OCI-LY7 (cell line): Measurements from ENCODE around the gene TMPRSS6.

ENCODE experiments used
- EZH2phosphoT487 ChIP-seq: fragments of 200-600 bp; sonication (generic); IDR thresholded peaks from 2 replicates; pipeline ENCODE4 v1.6.1; 2018; ENCODE audit warnings: low read depth, borderline replicate concordance, mild to moderate bottlenecking, mixed run types, antibody characterized with exemption, low read length, moderate library complexity, mixed read lengths
- TF ChIP-seq, protein P1 (sequence below): fragments of 200-600 bp; sonication (generic); conservative IDR thresholded peaks from 2 replicates; pipeline ENCODE4 v1.5.1; 2014; ENCODE audit warnings: mild to moderate bottlenecking, antibody characterized with exemption, low read length, moderate library complexity, mixed read lengths

DNA sequence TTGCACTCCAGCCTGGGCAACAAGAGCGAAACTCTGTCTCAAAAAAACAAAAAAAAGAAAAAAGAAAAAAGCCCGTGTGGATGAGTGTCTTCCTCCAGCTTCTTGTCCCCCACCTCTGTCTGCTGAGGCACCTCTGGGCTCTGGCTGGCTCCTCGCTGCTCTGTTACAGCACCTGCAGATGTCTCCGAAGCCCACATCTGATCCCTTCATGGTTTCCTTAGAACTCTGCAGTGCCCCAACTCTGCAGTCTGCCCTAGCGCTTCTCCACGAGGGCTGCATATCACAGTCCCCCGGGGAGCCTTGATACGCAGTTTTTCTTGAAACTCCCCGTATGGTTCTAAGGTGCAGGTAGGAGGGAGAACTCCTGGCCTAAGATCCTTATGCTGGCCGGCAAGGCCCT lies 42.1 kb downstream of the TMPRSS6 start:
- TF ChIP-seq, protein P1, sequence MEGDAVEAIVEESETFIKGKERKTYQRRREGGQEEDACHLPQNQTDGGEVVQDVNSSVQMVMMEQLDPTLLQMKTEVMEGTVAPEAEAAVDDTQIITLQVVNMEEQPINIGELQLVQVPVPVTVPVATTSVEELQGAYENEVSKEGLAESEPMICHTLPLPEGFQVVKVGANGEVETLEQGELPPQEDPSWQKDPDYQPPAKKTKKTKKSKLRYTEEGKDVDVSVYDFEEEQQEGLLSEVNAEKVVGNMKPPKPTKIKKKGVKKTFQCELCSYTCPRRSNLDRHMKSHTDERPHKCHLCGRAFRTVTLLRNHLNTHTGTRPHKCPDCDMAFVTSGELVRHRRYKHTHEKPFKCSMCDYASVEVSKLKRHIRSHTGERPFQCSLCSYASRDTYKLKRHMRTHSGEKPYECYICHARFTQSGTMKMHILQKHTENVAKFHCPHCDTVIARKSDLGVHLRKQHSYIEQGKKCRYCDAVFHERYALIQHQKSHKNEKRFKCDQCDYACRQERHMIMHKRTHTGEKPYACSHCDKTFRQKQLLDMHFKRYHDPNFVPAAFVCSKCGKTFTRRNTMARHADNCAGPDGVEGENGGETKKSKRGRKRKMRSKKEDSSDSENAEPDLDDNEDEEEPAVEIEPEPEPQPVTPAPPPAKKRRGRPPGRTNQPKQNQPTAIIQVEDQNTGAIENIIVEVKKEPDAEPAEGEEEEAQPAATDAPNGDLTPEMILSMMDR: no peak
- no peak for TF ChIP-seq EZH2phosphoT487
